Adrenal gland (tissue), 5 donors: ENCODE measurements around the gene CCL15.

Experiments
- CTCF ChIP-seq, 6 experiments: fragments of 450-650 bp in 4 of 6; fragments of 200-600 bp in 2 of 6; sonication (generic) in 1 of 6; IDR thresholded peaks; 1 replicate in 5 of 6; 2 replicates in 1 of 6; pipeline versions ENCODE4 v1.5.1 to v1.8.0; 2016 to 2021; ENCODE audit warnings: antibody characterized with exemption in 6 of 6, mild to moderate bottlenecking in 2 of 6, moderate library complexity in 1 of 6
- POLR2A ChIP-seq, 2 donors: fragments of 450-650 bp; IDR thresholded peaks; one replicate each; pipeline ENCODE4 v1.6.1; 2017; ENCODE audit warnings: antibody characterized with exemption in 2 of 2, mild to moderate bottlenecking in 2 of 2, moderate library complexity in 1 of 2
- donor health status: DM: no; HTN: no; CAD: no.

GRCh38 chr17:35949401-35949800 is 52.0 kb downstream of the CCL15 start:
- TF ChIP-seq CTCF (IDR thresholded peaks at IDR 0.05), result no peak
- no peak for TF ChIP-seq POLR2A (IDR thresholded peaks at IDR 0.05)
